SU-DHL-6 (cell line): Measurements from ENCODE around the gene CDH24.

Source experiments
- CTCF ChIP-seq: fragments of 200-600 bp; sonication (generic); IDR thresholded peaks from one replicate; pipeline ENCODE4 v1.5.1; 2017; ENCODE audit warnings: antibody characterized with exemption, mild to moderate bottlenecking, low read length, moderate library complexity; ENCODE audit not compliant: insufficient read depth, poor library complexity, severe bottlenecking
- EZH2phosphoT487 ChIP-seq: fragments of 200-600 bp; sonication (generic), shearing (Covaris generic); conservative IDR thresholded peaks from 2 replicates; pipeline ENCODE4 v1.6.1; 2018; ENCODE audit warnings: mild to moderate bottlenecking, antibody characterized with exemption, low read length, moderate library complexity, mixed read lengths

GRCh38 chr14:23051141-23052057 lies 5.9 kb downstream of the CDH24 start:
- TF ChIP-seq CTCF (no peak), EZH2phosphoT487 (no peak)
